Testis (tissue), 3 donors: ENCODE data around the gene TNPO3. TPM values are rescaled to one million over a fixed set of nuclear protein-coding genes. Genes with fewer than 3 reads are reported as not detected.
A peak's percentile ranks its signal among the peaks of the same experiment; 100 is the strongest.

Experiments used
- DNase-seq: peaks from one replicate; pipeline ENCODE4 v3.0.0-alpha.2; 2019
- H3K27ac ChIP-seq, 2 donors: fragments of 200-600 bp; sonication (generic); one replicate each; pipeline ENCODE4 v1.5.1; 2019
- H3K27me3 ChIP-seq: fragments of 200-600 bp; sonication (generic); one replicate; pipeline ENCODE4 v1.5.1; 2019
- H3K36me3 ChIP-seq: fragments of 200-600 bp; sonication (generic); one replicate; pipeline ENCODE4 v1.5.1; 2017; ENCODE audit warnings: low read depth; ENCODE audit errors: missing control alignments
- H3K4me1 ChIP-seq: fragments of 200-600 bp; sonication (generic); one replicate; pipeline ENCODE4 v1.5.1; 2019
- H3K4me3 ChIP-seq, 2 donors: fragments of 200-600 bp; sonication (generic); one replicate each; pipeline ENCODE4 v1.5.1; 2017 to 2019
- H3K9me3 ChIP-seq: fragments of 200-600 bp; sonication (generic); one replicate; pipeline ENCODE4 v1.5.1; 2017
- POLR2A ChIP-seq: fragments of 450-650 bp; IDR thresholded peaks from one replicate; pipeline ENCODE4 v1.6.1; 2017; ENCODE audit warnings: antibody characterized with exemption, mild to moderate bottlenecking, moderate library complexity
- WGBS, 2 donors: methylation state at CpG; one replicate each; pipeline ENCODE4 v1.1.5; 2018; 5-methylcytosine and 5-hydroxymethylcytosine counted together
- intact Hi-C: fragments of 100-400 bp; cut with DNase I; formaldehyde crosslinking; loops from one replicate; pipeline ENCODE4 v1.15.1; 2023; ENCODE audit warnings: low total_unique reads
- polyA plus RNA-seq: library from polyadenylated mRNA; stranded (reverse); fragments of 350-450 nt; fragmentation: Illumina TruSeq; extraction: RNeasy Lipid Tissue Mini Kit (QIAGEN cat#74804); gene quantifications from one replicate; pipeline ENCODE4 v1.2.3, GENCODE V29; 2014; ENCODE audit warnings: low read depth, low replicate concordance; ENCODE audit not compliant: insufficient read depth
- total RNA-seq, 2 donors: library from RNA; depleted of rRNA; stranded (reverse); fragments of >200 nt; gene quantifications; one replicate each; pipeline ENCODE4 v1.2.3, GENCODE V29; 2016
- TF ChIP-seq, protein P1 (sequence below), 3 experiments: fragments of 450-650 bp in 2 of 3; fragments of 200-600 bp in 1 of 3; sonication (generic) in 1 of 3; IDR thresholded peaks; one replicate each; pipeline ENCODE4 v1.5.1; 2016 to 2019; ENCODE audit warnings: antibody characterized with exemption in 3 of 3, mild to moderate bottlenecking in 2 of 3, moderate library complexity in 1 of 3

TNPO3 gene
- total and polyA plus RNA-seq, 3 donors from 2014 or later = 52.5 to 62.8 (median 55.5) TPM

DNA sequence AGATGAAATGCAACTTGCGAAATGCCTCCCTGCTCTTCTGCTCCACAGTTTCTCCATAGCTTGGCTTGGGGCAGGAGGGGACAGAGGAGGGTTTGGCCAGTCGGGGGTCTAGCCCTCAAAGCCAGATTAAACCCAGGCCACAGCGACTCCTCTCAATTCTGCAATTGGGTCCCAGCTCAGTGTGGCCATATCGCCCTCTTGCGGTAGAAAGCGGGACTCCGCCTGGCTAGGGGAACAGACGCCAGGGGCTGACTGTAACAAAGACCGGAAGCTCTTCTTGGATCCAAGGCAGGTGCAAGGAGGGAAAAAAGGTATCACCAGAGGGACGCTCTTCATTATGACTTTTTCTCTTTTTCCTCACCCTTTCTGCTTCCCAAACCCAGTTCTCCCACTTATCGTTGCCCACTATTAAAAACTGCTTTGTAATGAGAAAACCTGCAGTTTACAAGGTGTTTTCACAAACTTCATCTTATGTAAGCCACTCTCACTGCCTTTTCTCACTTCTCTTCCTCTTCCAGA lies 36.6 kb upstream of the TNPO3 start:
- Histone ChIP-seq H3K4me1 (no peaks in the 10 kb centered on the region), H3K27me3 (no peaks in the 10 kb centered on the region), H3K9me3 (no peaks in the 10 kb centered on the region), H3K36me3 (no peaks in the 10 kb centered on the region), H3K4me3 (no peak overlapping the region), H3K27ac (no peak overlapping the region)
- 6 to 7% methylated on average over 11 of the region's 11 CpGs for WGBS, 2 donors
- intact Hi-C loops = no loop called here
- DNase-seq = peak; percentile 87
- TF ChIP-seq, protein P1, sequence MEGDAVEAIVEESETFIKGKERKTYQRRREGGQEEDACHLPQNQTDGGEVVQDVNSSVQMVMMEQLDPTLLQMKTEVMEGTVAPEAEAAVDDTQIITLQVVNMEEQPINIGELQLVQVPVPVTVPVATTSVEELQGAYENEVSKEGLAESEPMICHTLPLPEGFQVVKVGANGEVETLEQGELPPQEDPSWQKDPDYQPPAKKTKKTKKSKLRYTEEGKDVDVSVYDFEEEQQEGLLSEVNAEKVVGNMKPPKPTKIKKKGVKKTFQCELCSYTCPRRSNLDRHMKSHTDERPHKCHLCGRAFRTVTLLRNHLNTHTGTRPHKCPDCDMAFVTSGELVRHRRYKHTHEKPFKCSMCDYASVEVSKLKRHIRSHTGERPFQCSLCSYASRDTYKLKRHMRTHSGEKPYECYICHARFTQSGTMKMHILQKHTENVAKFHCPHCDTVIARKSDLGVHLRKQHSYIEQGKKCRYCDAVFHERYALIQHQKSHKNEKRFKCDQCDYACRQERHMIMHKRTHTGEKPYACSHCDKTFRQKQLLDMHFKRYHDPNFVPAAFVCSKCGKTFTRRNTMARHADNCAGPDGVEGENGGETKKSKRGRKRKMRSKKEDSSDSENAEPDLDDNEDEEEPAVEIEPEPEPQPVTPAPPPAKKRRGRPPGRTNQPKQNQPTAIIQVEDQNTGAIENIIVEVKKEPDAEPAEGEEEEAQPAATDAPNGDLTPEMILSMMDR (IDR thresholded peaks at IDR 0.05) = peak; percentile 76 to 97 (median 90)
- no peak for TF ChIP-seq POLR2A

- Histone ChIP-seq H3K27ac (no peak overlapping the region), H3K4me3 (no peak overlapping the region), H3K4me1 (no peaks in the 10 kb centered on the region), H3K27me3 (no peaks in the 10 kb centered on the region), H3K9me3 (no peaks in the 10 kb centered on the region), H3K36me3 (no peaks in the 10 kb centered on the region)
- TF ChIP-seq, protein P1 (IDR thresholded peaks at IDR 0.05) = no peak
- no peak for TF ChIP-seq POLR2A
- WGBS, 2 donors = 60 to 70% methylated on average over 5 of the region's 5 CpGs
- no peak for DNase-seq
- intact Hi-C loops = no loop called here
Measured at GRCh38 chr7:129090300-129090907, 35.5 kb upstream of the TNPO3 start.

DNA sequence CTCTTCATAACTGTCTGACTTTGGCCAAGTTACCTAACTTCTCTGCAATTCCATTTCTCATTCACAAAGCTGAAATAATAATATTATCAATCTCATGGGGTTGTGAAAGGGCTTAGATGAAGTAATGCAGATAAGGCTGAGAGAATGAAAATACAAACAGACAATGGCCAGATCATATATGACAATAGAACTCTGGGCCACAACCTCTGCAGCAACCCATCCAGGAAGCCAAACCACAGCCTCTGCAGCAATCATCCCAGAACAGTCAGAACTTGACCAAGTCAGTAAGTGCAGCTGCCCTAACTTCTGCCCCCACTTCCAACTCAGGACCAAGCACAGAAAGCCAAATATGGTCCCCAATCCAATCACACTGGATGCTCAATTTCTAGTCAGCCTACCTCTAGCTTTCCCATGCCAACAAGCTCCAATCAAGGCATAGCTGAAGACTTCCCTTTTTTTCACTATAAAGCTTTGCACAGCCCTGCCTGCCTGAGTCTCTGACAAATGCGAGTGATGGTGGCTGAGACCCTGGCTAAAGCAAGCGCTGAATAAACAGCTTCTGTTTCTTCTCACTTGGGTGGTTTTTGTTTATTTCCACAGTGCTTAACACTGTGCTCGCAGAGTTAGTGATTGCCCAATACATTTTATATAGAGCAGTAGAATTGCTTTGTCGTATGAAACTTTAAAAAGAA lies 34.8 kb upstream of the TNPO3 start:
- intact Hi-C loops = no loop called here

GRCh38 chr7:129084801-129085551 lies 30.1 kb upstream of the TNPO3 start:
- no peak overlapping the region for H3K4me3 ChIP-seq
- H3K27ac ChIP-seq = no peak overlapping the region
- no peaks in the 10 kb centered on the region for H3K36me3 ChIP-seq
- H3K27me3 ChIP-seq = no peaks in the 10 kb centered on the region
- no peaks in the 10 kb centered on the region for H3K4me1 ChIP-seq
- TF ChIP-seq, protein P1 (IDR thresholded peaks at IDR 0.05) = no peak
- no peak for TF ChIP-seq POLR2A
- intact Hi-C loops = no loop called here
- no peak for DNase-seq
- 84 to 86% methylated on average over 11 of the region's 11 CpGs for WGBS, 2 donors
- no peaks in the 10 kb centered on the region for H3K9me3 ChIP-seq

More for the DNA sequence above, 34.8 kb upstream of the TNPO3 start:
- H3K4me3 ChIP-seq = no peak overlapping the region
- H3K9me3 ChIP-seq = no peaks in the 10 kb centered on the region
- H3K27me3 ChIP-seq = no peaks in the 10 kb centered on the region
- WGBS, 2 donors = 56 to 57% methylated on average over 4 of the region's 4 CpGs
- H3K4me1 ChIP-seq = no peaks in the 10 kb centered on the region
- H3K36me3 ChIP-seq = no peaks in the 10 kb centered on the region
- TF ChIP-seq, protein P1 (IDR thresholded peaks at IDR 0.05) = no peak
- TF ChIP-seq POLR2A = no peak
- no peak for DNase-seq
- no peak overlapping the region for H3K27ac ChIP-seq
